ENCODE data around the gene TTLL8. TPM values are rescaled to one million over a fixed set of nuclear protein-coding genes. Genes with fewer than 3 reads are reported as not detected.

The TTLL8 gene
- total RNA-seq, 2 donors from 2014 or later: 0.74 TPM; not detected in 1

- H3K27me3 ChIP-seq (replicated peaks; ENCODE audit: insufficient read depth): no peaks in the 10 kb centered on the region
- H3K4me3 ChIP-seq: no peak overlapping the region
- H3K9me3 ChIP-seq: no peaks in the 10 kb centered on the region
- TF ChIP-seq CTCF (IDR thresholded peaks at IDR 0.05) (no peak), POLR2AphosphoS5 (IDR thresholded peaks at IDR 0.05) (no peak), POLR2A (IDR thresholded peaks at IDR 0.05) (no peak)
- intact Hi-C loops (cut with DNase I): no loop called here
- peaks cover 4% of the 10 kb centered on the region for H3K4me1 ChIP-seq (replicated peaks)
- DNase-seq (ENCODE audit: low spot score): no peak
- WGBS: 89% methylated on average over 22 of the region's 23 CpGs
- no peaks in the 10 kb centered on the region for H3K36me3 ChIP-seq
- no peak overlapping the region for H3K27ac ChIP-seq
Measured at GRCh38 chr22:50032941-50033601, 25.0 kb downstream of the TTLL8 start.

GRCh38 chr22:50032109-50032871 is 25.8 kb downstream of the TTLL8 start:
- TF ChIP-seq POLR2A (IDR thresholded peaks at IDR 0.05): no peak
- TF ChIP-seq CTCF (IDR thresholded peaks at IDR 0.05): no peak
- TF ChIP-seq POLR2AphosphoS5 (IDR thresholded peaks at IDR 0.05): no peak
- Histone ChIP-seq H3K4me3 (no peak overlapping the region), H3K9me3 (no peaks in the 10 kb centered on the region), H3K27me3 (replicated peaks; ENCODE audit: insufficient read depth) (no peaks in the 10 kb centered on the region), H3K27ac (no peak overlapping the region), H3K4me1 (replicated peaks) (peaks cover 4% of the 10 kb centered on the region), H3K36me3 (no peaks in the 10 kb centered on the region)
- DNase-seq (ENCODE audit: low spot score): no peak
- 78% methylated on average over 24 of the region's 24 CpGs for WGBS
- intact Hi-C loops (cut with DNase I): no loop called here

- H3K27ac ChIP-seq: no peak overlapping the region
- H3K27me3 ChIP-seq (replicated peaks; ENCODE audit: insufficient read depth): no peaks in the 10 kb centered on the region
- TF ChIP-seq POLR2A (IDR thresholded peaks at IDR 0.05): no peak
- TF ChIP-seq POLR2AphosphoS5 (IDR thresholded peaks at IDR 0.05): no peak
- no peak for TF ChIP-seq CTCF (IDR thresholded peaks at IDR 0.05)
- 87% methylated on average over 30 of the region's 49 CpGs for WGBS
- intact Hi-C loops (cut with DNase I): loop anchor here (2.0 kb wide), 1 partner anchor 101 kb away; no protein-coding TSS in a partner anchor
- peaks cover 4% of the 10 kb centered on the region for H3K4me1 ChIP-seq (replicated peaks)
- no peak overlapping the region for H3K4me3 ChIP-seq
- DNase-seq (ENCODE audit: low spot score): no peak
- H3K9me3 ChIP-seq: no peaks in the 10 kb centered on the region
- no peaks in the 10 kb centered on the region for H3K36me3 ChIP-seq
Measured at GRCh38 chr22:50031189-50032091, 26.7 kb downstream of the TTLL8 start.

GRCh38 chr22:50030297-50031188 is 27.6 kb downstream of the TTLL8 start:
- no peak overlapping the region for H3K27ac ChIP-seq
- H3K4me1 ChIP-seq (replicated peaks): peaks cover 4% of the 10 kb centered on the region
- peak; percentile 79 for DNase-seq (ENCODE audit: low spot score)
- intact Hi-C loops (cut with DNase I): loop anchor here (2.0 kb wide), 1 partner anchor 100 kb away; no protein-coding TSS in a partner anchor
- H3K36me3 ChIP-seq: no peaks in the 10 kb centered on the region
- no peak for TF ChIP-seq POLR2A (IDR thresholded peaks at IDR 0.05)
- TF ChIP-seq POLR2AphosphoS5 (IDR thresholded peaks at IDR 0.05): peak; percentile 54
- peak; percentile 89 to 98 (median 96) for TF ChIP-seq CTCF (IDR thresholded peaks at IDR 0.05)
- H3K9me3 ChIP-seq: no peaks in the 10 kb centered on the region
- WGBS: 23% methylated on average over 50 of the region's 52 CpGs
- no peaks in the 10 kb centered on the region for H3K27me3 ChIP-seq (replicated peaks; ENCODE audit: insufficient read depth)
- no peak overlapping the region for H3K4me3 ChIP-seq
